PC-9 (cell line): ENCODE measurements around the gene SHANK2.

Experiments used
- CTCF ChIP-seq: fragments of 200-600 bp; sonication (generic); conservative IDR thresholded peaks from 2 replicates; pipeline ENCODE4 v1.6.1; 2017; ENCODE audit warnings: mixed run types, antibody characterized with exemption, mild to moderate bottlenecking, moderate library complexity
- EZH2 ChIP-seq: fragments of 200-600 bp; sonication (generic); IDR thresholded peaks from 2 replicates; pipeline ENCODE4 v1.8.0; 2017; ENCODE audit warnings: antibody characterized with exemption, low read depth

GRCh38 chr11:71222318-71223080 is 29.9 kb downstream of the SHANK2 start:
- TF ChIP-seq CTCF = no peak
- TF ChIP-seq EZH2 = no peak
